Measurements from ENCODE around the gene RELN. TPM values are rescaled to one million over a fixed set of nuclear protein-coding genes. Genes with fewer than 3 reads are reported as not detected.

Gene RELN
- total RNA-seq, 1 experiment from 2014 or later = 8.0 TPM

GRCh38 chr7:103799298-103799697 lies 190.2 kb downstream of the RELN start:
- DNase-seq (no peak), ATAC-seq (no peak)
- Histone ChIP-seq H3K4me1 (ENCODE audit: insufficient read depth, low read length) (peaks cover 20% of the 10 kb centered on the region), H2AFZ (ENCODE audit: low read length) (no peak overlapping the region), H3K4me2 (ENCODE audit: low read length) (no peak overlapping the region), H3K36me3 (ENCODE audit: low read depth, low read length) (no peaks in the 10 kb centered on the region), H4K20me1 (ENCODE audit: low read length) (no peaks in the 10 kb centered on the region), H3K27ac (ENCODE audit: low read length) (no peak overlapping the region), H3F3A (ENCODE audit: low read length, unreplicated experiment) (no peaks in the 10 kb centered on the region), H3K9ac (ENCODE audit: low read length) (no peak overlapping the region), H3K9me2 (replicated peaks; ENCODE audit: low read length) (no peaks in the 10 kb centered on the region), H3K79me2 (ENCODE audit: low read length) (no peaks in the 10 kb centered on the region), H3K27me3 (ENCODE audit: low read length) (no peaks in the 10 kb centered on the region), H3K9me3 (ENCODE audit: low read length) (no peaks in the 10 kb centered on the region), H3K4me3 (ENCODE audit: low read length) (no peak overlapping the region)
- POLR2A ChIA-PET (ENCODE audit: unreplicated experiment) = no interaction called here
- no TSS peak for BruUV-seq (replicated peaks)
- CTCF ChIA-PET = no interaction called here
- TF ChIP-seq, protein P1, sequence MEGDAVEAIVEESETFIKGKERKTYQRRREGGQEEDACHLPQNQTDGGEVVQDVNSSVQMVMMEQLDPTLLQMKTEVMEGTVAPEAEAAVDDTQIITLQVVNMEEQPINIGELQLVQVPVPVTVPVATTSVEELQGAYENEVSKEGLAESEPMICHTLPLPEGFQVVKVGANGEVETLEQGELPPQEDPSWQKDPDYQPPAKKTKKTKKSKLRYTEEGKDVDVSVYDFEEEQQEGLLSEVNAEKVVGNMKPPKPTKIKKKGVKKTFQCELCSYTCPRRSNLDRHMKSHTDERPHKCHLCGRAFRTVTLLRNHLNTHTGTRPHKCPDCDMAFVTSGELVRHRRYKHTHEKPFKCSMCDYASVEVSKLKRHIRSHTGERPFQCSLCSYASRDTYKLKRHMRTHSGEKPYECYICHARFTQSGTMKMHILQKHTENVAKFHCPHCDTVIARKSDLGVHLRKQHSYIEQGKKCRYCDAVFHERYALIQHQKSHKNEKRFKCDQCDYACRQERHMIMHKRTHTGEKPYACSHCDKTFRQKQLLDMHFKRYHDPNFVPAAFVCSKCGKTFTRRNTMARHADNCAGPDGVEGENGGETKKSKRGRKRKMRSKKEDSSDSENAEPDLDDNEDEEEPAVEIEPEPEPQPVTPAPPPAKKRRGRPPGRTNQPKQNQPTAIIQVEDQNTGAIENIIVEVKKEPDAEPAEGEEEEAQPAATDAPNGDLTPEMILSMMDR (conservative IDR thresholded peaks at IDR 0.05; ENCODE audit: low read depth, low read length) = no peak
- TF ChIP-seq EZH2phosphoT487 (IDR thresholded peaks at IDR 0.05; ENCODE audit: borderline replicate concordance, low read length) (no peak), EZH2 (IDR thresholded peaks at IDR 0.05; ENCODE audit: low read length, unreplicated experiment) (no peak)
- intact Hi-C loops (cut with micrococcal nuclease) = no loop called here

DNA sequence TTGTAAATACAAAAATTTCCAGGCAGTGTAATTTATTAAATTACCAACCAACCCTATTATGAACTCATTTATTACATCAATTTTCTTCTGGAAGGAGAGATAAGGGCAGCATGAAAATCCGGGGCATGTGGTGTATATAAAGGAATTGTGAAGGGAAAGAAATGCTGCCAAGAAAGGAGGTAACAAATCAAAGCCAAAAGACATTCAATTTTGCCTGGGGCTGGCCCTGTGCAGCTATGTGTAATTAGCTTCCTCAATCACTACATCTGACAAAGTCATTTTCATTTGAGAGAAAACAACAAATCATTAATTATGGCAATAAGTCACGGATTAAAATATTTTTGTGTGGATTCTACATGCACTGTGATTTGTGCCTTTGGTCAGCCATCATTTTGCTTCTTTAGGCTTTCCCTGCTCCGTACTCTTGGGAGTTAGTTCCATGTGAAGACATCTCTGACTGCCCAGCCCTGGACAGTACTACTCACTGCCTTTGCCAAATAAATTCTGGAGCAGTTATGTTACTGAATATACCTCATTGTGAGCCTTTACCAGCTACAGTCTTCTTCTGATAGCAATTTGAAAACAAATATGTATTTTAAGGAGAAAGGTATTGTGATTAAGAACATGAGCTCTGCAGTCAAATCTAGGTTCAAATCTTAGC lies 191.7 kb downstream of the RELN start:
- no peak for TF ChIP-seq EZH2phosphoT487 (IDR thresholded peaks at IDR 0.05; ENCODE audit: borderline replicate concordance, low read length)
- no peak for TF ChIP-seq EZH2 (IDR thresholded peaks at IDR 0.05; ENCODE audit: low read length, unreplicated experiment)
- TF ChIP-seq, protein P1 (conservative IDR thresholded peaks at IDR 0.05; ENCODE audit: low read depth, low read length) = no peak
- no peaks in the 10 kb centered on the region for H3K9me2 ChIP-seq (replicated peaks; ENCODE audit: low read length)
- H3K27ac ChIP-seq (ENCODE audit: low read length) = no peak overlapping the region
- no peak overlapping the region for H2AFZ ChIP-seq (ENCODE audit: low read length)
- H3K4me1 ChIP-seq (ENCODE audit: insufficient read depth, low read length) = peaks cover 20% of the 10 kb centered on the region
- no peaks in the 10 kb centered on the region for H3K9me3 ChIP-seq (ENCODE audit: low read length)
- ATAC-seq (no peak), DNase-seq (no peak)
- H3F3A ChIP-seq (ENCODE audit: low read length, unreplicated experiment) = no peaks in the 10 kb centered on the region
- no peaks in the 10 kb centered on the region for H3K27me3 ChIP-seq (ENCODE audit: low read length)
- POLR2A ChIA-PET (ENCODE audit: unreplicated experiment) = interaction anchor here (0.6 kb wide), 1 partner anchor 165 kb away, joined by 4 read pairs; no protein-coding TSS in a partner anchor
- H3K4me2 ChIP-seq (ENCODE audit: low read length) = no peak overlapping the region
- no peak overlapping the region for H3K9ac ChIP-seq (ENCODE audit: low read length)
- no peaks in the 10 kb centered on the region for H3K36me3 ChIP-seq (ENCODE audit: low read depth, low read length)
- no peak overlapping the region for H3K4me3 ChIP-seq (ENCODE audit: low read length)
- no peaks in the 10 kb centered on the region for H4K20me1 ChIP-seq (ENCODE audit: low read length)
- no TSS peak for BruUV-seq (replicated peaks)
- no peaks in the 10 kb centered on the region for H3K79me2 ChIP-seq (ENCODE audit: low read length)
- CTCF ChIA-PET = no interaction called here
- intact Hi-C loops (cut with micrococcal nuclease) = no loop called here

DNA sequence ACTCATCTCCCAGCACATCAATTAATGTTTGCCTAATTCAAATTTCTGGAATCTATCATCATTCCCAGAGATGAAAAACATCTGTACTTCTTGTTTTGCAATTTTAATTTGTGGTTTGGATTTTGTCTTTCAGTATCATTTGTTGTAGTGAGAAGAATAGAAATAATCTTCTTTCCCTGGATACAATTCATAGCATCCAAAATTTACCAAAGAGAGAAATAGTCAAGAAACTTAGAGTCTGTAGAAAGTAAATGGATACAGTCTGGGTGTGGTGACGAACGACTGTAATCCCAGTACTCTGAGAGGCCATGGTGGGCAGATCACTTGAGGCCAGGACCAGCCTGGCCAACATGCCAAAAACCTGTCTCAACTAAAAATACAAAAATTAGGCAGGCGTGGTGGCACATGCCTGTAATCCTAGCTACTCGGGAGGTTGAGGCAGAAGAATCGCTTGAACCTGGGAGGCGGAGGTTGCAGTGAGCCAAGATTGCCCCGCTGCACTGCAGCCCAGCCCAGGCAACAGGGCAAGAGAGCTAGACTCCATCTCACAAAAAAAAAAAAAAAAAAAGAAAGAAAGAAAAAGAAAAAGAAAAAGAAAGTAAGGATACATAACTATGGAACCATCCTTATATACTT lies 193.0 kb downstream of the RELN start:
- Histone ChIP-seq H3K27me3 (ENCODE audit: low read length) (no peaks in the 10 kb centered on the region), H3K27ac (ENCODE audit: low read length) (peak overlapping the region; percentile 76; the same call in 1 of the 2 replicates), H3K9me3 (ENCODE audit: low read length) (no peaks in the 10 kb centered on the region), H3K4me1 (ENCODE audit: insufficient read depth, low read length) (peaks cover 20% of the 10 kb centered on the region), H3K9ac (ENCODE audit: low read length) (no peak overlapping the region), H3K4me2 (ENCODE audit: low read length) (no peak overlapping the region), H3F3A (ENCODE audit: low read length, unreplicated experiment) (no peaks in the 10 kb centered on the region), H3K9me2 (replicated peaks; ENCODE audit: low read length) (no peaks in the 10 kb centered on the region), H2AFZ (ENCODE audit: low read length) (no peak overlapping the region), H3K4me3 (ENCODE audit: low read length) (no peak overlapping the region), H3K36me3 (ENCODE audit: low read depth, low read length) (no peaks in the 10 kb centered on the region), H4K20me1 (ENCODE audit: low read length) (no peaks in the 10 kb centered on the region), H3K79me2 (ENCODE audit: low read length) (no peaks in the 10 kb centered on the region)
- DNase-seq (no peak), ATAC-seq (no peak)
- POLR2A ChIA-PET (ENCODE audit: unreplicated experiment) = no interaction called here
- TF ChIP-seq, protein P1 (conservative IDR thresholded peaks at IDR 0.05; ENCODE audit: low read depth, low read length) = no peak
- no peak for TF ChIP-seq EZH2 (IDR thresholded peaks at IDR 0.05; ENCODE audit: low read length, unreplicated experiment)
- TF ChIP-seq EZH2phosphoT487 (IDR thresholded peaks at IDR 0.05; ENCODE audit: borderline replicate concordance, low read length) = no peak
- no TSS peak for BruUV-seq (replicated peaks)
- intact Hi-C loops (cut with micrococcal nuclease) = no loop called here
- CTCF ChIA-PET = interaction anchor here (0.6 kb wide), 1 partner anchor 37 kb away, joined by 3 read pairs; no protein-coding TSS in a partner anchor
